Prostate gland (tissue), 1 donor: Measurements from ENCODE around the gene AP1G2.

Source experiments
- POLR2A ChIP-seq: fragments of 450-650 bp; IDR thresholded peaks from one replicate; pipeline ENCODE4 v1.6.1; 2016; ENCODE audit warnings: antibody characterized with exemption, mild to moderate bottlenecking
- POLR2AphosphoS5 ChIP-seq: sonication (generic); formaldehyde crosslinking; IDR thresholded peaks from one replicate; pipeline ENCODE4 v1.6.1; 2017; ENCODE audit warnings: antibody characterized with exemption

DNA sequence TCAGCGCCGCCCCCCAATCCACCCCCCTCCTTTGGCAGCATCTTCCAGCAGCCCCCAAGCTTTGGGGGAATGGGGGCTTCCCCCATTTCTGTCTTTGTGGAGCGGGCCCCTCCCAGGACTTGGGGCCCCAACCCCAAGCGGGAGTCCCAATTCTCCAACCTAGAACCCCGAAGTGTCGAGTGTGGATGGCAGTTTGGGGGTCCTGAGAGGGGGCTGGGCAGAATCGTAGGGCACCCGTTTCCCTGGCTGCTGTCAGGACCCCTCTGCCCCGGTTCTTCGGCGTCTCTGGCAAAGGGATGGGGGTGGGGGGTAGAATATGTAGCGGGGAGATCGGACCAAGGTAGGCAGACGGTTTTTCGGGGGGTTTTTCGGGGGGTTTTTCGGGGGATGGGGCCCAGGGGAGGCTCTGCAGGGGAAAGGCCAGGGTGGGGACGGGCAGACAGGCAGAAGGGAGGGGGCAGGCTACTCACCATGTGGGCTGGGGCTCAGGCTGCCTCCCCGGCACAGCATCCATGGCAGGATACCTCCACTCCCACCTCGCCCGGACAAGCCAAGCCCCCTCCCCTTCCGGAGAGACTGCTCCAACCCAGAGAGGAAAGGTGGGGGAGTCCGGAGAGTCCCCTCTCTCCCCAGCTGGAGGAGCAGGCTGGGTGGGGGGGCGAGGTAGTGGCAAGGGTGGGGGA lies 10.3 kb upstream of the AP1G2 start:
- TF ChIP-seq POLR2AphosphoS5: no peak
- no peak for TF ChIP-seq POLR2A
